ENCODE measurements around the gene PLCB1.

PLCB1 gene

DNA sequence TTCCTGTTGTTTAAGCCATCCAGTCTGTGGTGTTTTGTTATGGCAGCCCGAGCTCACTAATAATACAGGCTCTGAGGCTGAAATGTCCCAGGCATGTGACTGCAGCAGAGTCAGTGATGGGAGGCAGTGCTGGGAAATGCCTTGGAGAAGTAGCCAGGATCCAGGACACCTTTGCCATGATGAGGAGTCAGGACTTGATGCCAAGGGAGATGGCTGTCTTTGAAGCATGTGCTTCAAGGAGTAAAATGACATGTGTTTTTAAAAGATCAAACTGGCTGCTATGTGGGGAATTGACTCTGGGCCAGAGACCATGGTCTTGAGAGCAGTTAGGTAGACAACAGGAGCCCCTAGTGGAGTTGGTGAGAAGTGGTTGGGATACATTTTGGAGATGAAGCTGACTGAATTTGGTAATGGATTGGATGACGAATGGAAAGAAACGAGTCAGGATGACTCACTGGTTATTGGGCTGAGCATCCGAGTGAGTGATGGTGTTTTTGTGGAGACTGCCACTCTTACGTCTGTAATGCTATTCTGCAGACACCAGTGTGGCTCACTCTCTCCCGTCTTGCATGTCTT is 322.2 kb downstream of the PLCB1 start:
- no peaks in the 10 kb centered on the region for H3K9me3 ChIP-seq (ENCODE audit: insufficient read depth, low read length, severe bottlenecking)
- DNase-seq (peak; percentile 14), ATAC-seq (ENCODE audit: insufficient read depth, low read depth) (peak; percentile 30; the same call in 2 of the 3 replicates)
- H3K9ac ChIP-seq (ENCODE audit: low read depth, low read length): no peak overlapping the region
- H3K4me2 ChIP-seq (ENCODE audit: insufficient read depth, low read length): no peak overlapping the region
- no peak overlapping the region for H2AFZ ChIP-seq (ENCODE audit: low read depth, low read length)
- TF ChIP-seq CTCF (IDR thresholded peaks at IDR 0.05; ENCODE audit: borderline replicate concordance, extremely low read depth, low read length, poor library complexity, severe bottlenecking): peak; percentile 47
- no peak for TF ChIP-seq EZH2 (IDR thresholded peaks at IDR 0.05; ENCODE audit: borderline replicate concordance, low read depth, low read length, severe bottlenecking)
- no peaks in the 10 kb centered on the region for H3K36me3 ChIP-seq (ENCODE audit: insufficient read depth, low read length)
- no peak overlapping the region for H3K27ac ChIP-seq (ENCODE audit: low read length)
- H4K20me1 ChIP-seq (ENCODE audit: insufficient read depth, low read length): peaks cover 17% of the 10 kb centered on the region
- no peaks in the 10 kb centered on the region for H3K27me3 ChIP-seq (ENCODE audit: insufficient read depth, low read length, poor library complexity)
- peaks cover 29% of the 10 kb centered on the region for H3K79me2 ChIP-seq (ENCODE audit: insufficient read depth, low read length)
- peaks cover 13% of the 10 kb centered on the region for H3K4me1 ChIP-seq (ENCODE audit: insufficient read depth, low read length)
- H3K4me3 ChIP-seq (ENCODE audit: low read depth in 1 of 2, low read length in 2 of 2): no peak overlapping the region

DNA sequence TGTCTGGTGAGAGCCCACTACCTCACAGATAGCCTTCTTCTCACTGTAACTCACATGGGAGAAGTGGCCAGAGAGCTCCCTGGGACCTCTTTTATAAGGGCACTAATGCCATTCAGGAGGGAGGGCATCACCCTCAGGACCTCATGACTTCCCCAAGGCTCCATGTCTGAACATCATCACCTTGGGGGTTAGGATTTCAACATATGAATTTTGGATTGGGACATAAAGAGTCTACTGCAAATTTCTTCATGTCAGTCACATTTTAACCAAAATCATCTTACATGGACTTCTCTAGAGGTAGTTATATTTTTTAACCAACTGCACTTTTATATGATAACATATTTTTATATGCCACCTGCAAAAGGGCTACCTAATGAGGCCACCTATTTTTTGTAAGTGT is 324.7 kb downstream of the PLCB1 start:
- H3K36me3 ChIP-seq (ENCODE audit: insufficient read depth, low read length): no peaks in the 10 kb centered on the region
- no peak overlapping the region for H3K9ac ChIP-seq (ENCODE audit: low read depth, low read length)
- ATAC-seq (ENCODE audit: insufficient read depth, low read depth) (no peak), DNase-seq (no peak)
- H2AFZ ChIP-seq (ENCODE audit: low read depth, low read length): no peak overlapping the region
- H3K4me2 ChIP-seq (ENCODE audit: insufficient read depth, low read length): no peak overlapping the region
- H4K20me1 ChIP-seq (ENCODE audit: insufficient read depth, low read length): peaks cover 13% of the 10 kb centered on the region
- peaks cover 13% of the 10 kb centered on the region for H3K4me1 ChIP-seq (ENCODE audit: insufficient read depth, low read length)
- no peaks in the 10 kb centered on the region for H3K27me3 ChIP-seq (ENCODE audit: insufficient read depth, low read length, poor library complexity)
- H3K9me3 ChIP-seq (ENCODE audit: insufficient read depth, low read length, severe bottlenecking): no peaks in the 10 kb centered on the region
- no peak overlapping the region for H3K27ac ChIP-seq (ENCODE audit: low read length)
- TF ChIP-seq CTCF (IDR thresholded peaks at IDR 0.05; ENCODE audit: borderline replicate concordance, extremely low read depth, low read length, poor library complexity, severe bottlenecking) (no peak), EZH2 (IDR thresholded peaks at IDR 0.05; ENCODE audit: borderline replicate concordance, low read depth, low read length, severe bottlenecking) (no peak)
- H3K79me2 ChIP-seq (ENCODE audit: insufficient read depth, low read length): peaks cover 33% of the 10 kb centered on the region
- no peak overlapping the region for H3K4me3 ChIP-seq (ENCODE audit: low read depth in 1 of 2, low read length in 2 of 2)

GRCh38 chr20:8457978-8458377 is 325.9 kb downstream of the PLCB1 start:
- H3K4me1 ChIP-seq (ENCODE audit: insufficient read depth, low read length): peaks cover 13% of the 10 kb centered on the region
- H3K27ac ChIP-seq (ENCODE audit: low read length): no peak overlapping the region
- peaks cover 31% of the 10 kb centered on the region for H3K79me2 ChIP-seq (ENCODE audit: insufficient read depth, low read length)
- DNase-seq (peak; percentile 30), ATAC-seq (ENCODE audit: insufficient read depth, low read depth) (peak; percentile 73)
- H3K4me2 ChIP-seq (ENCODE audit: insufficient read depth, low read length): no peak overlapping the region
- H4K20me1 ChIP-seq (ENCODE audit: insufficient read depth, low read length): peaks cover 13% of the 10 kb centered on the region
- TF ChIP-seq CTCF (IDR thresholded peaks at IDR 0.05; ENCODE audit: borderline replicate concordance, extremely low read depth, low read length, poor library complexity, severe bottlenecking) (no peak), EZH2 (IDR thresholded peaks at IDR 0.05; ENCODE audit: borderline replicate concordance, low read depth, low read length, severe bottlenecking) (no peak)
- H3K36me3 ChIP-seq (ENCODE audit: insufficient read depth, low read length): no peaks in the 10 kb centered on the region
- no peak overlapping the region for H3K4me3 ChIP-seq (ENCODE audit: low read depth in 1 of 2, low read length in 2 of 2)
- H3K9ac ChIP-seq (ENCODE audit: low read depth, low read length): no peak overlapping the region
- no peak overlapping the region for H2AFZ ChIP-seq (ENCODE audit: low read depth, low read length)
- H3K9me3 ChIP-seq (ENCODE audit: insufficient read depth, low read length, severe bottlenecking): no peaks in the 10 kb centered on the region
- no peaks in the 10 kb centered on the region for H3K27me3 ChIP-seq (ENCODE audit: insufficient read depth, low read length, poor library complexity)
